IPS DF 19.7 (cell line): ENCODE data around the gene NBAS.
"Not testable (repeated sequence)": the region's sequence is repeated elsewhere in the genome, so short reads cannot be mapped to it uniquely, and the experiment has no call there.

Experiments used
- DNase-seq: peaks from one replicate; pipeline ENCODE4 v3.0.0-alpha.2; 2013; ENCODE audit warnings: low read depth, low spot score

Gene NBAS

GRCh38 chr2:15363734-15364133 is 197.4 kb downstream of the NBAS start:
- DNase-seq = no peak

GRCh38 chr2:15363142-15363541 is 198.0 kb downstream of the NBAS start:
- DNase-seq = no peak

GRCh38 chr2:15359716-15360531 is 201.2 kb downstream of the NBAS start:
- DNase-seq = no peak

GRCh38 chr2:15357922-15358321 is 203.2 kb downstream of the NBAS start:
- peak; percentile 12 for DNase-seq

- no peak for DNase-seq
These were observed 203.9 kb downstream of the NBAS start for GRCh38 chr2:15357186-15357585.

GRCh38 chr2:15355386-15355785 is 205.7 kb downstream of the NBAS start:
- DNase-seq = no peak

GRCh38 chr2:15354596-15355366 is 206.4 kb downstream of the NBAS start:
- no peak for DNase-seq

- DNase-seq = no peak
These were observed 208.8 kb downstream of the NBAS start for GRCh38 chr2:15352363-15352762.

GRCh38 chr2:15348636-15349035 is 212.5 kb downstream of the NBAS start:
- no peak for DNase-seq

GRCh38 chr2:15348045-15348444 is 213.1 kb downstream of the NBAS start:
- no peak for DNase-seq

GRCh38 chr2:15346624-15347023 is 214.5 kb downstream of the NBAS start:
- no peak for DNase-seq

GRCh38 chr2:15337996-15338666 is 223.0 kb downstream of the NBAS start:
- DNase-seq = no peak

GRCh38 chr2:15334644-15335326 is 226.3 kb downstream of the NBAS start:
- no peak for DNase-seq

- no peak for DNase-seq
These were observed 229.3 kb downstream of the NBAS start for GRCh38 chr2:15331787-15332186.

- no peak for DNase-seq
These were observed 235.8 kb downstream of the NBAS start for GRCh38 chr2:15325296-15325695.

GRCh38 chr2:15323227-15323626 is 237.9 kb downstream of the NBAS start:
- DNase-seq = no peak

GRCh38 chr2:15321481-15321880 is 239.7 kb downstream of the NBAS start:
- DNase-seq = not testable (repeated sequence)

GRCh38 chr2:15316370-15316814 is 244.7 kb downstream of the NBAS start:
- no peak for DNase-seq

GRCh38 chr2:15315411-15315810 is 245.7 kb downstream of the NBAS start:
- no peak for DNase-seq

- no peak for DNase-seq
These were observed 247.5 kb downstream of the NBAS start for GRCh38 chr2:15313657-15314056.

- DNase-seq = no peak
These were observed 249.2 kb downstream of the NBAS start for GRCh38 chr2:15311926-15312325.
